Keratinocyte (primary cell): ENCODE measurements around the gene PTCSC3. TPM values are rescaled to one million over a fixed set of nuclear protein-coding genes. Genes with fewer than 3 reads are reported as not detected.

ENCODE experiments used
- DNase-seq: peaks from one replicate; pipeline ENCODE4 v3.0.0-alpha.2; 2011; ENCODE audit warnings: low read depth, missing footprints, low spot score
- FAIRE-seq: peaks from 2 replicates; lab custom pipeline; 2011; peaks lifted over from hg19 to GRCh38; lab: Jason Lieb, UNC
- H2AFZ ChIP-seq: 2 replicates; pipeline ENCODE4 v1.6.0; 2012; ENCODE audit warnings: low read length, control low read depth, inconsistent platforms; ENCODE audit not compliant: control insufficient read depth
- H3K27ac ChIP-seq: 2 replicates; pipeline ENCODE4 v1.5.1; 2011; ENCODE audit warnings: low read length; ENCODE audit not compliant: control insufficient read depth, insufficient read depth
- H3K27me3 ChIP-seq: 3 replicates; pipeline ENCODE4 v1.6.0; 2011; ENCODE audit warnings: low read length; ENCODE audit not compliant: control insufficient read depth, insufficient read depth; ENCODE audit errors: extremely low read depth
- H3K36me3 ChIP-seq, 2 experiments: 2 replicates in 1 of 2; 3 replicates in 1 of 2; pipeline ENCODE4 v1.5.1; 2011; ENCODE audit warnings: low read length in 2 of 2, mild to moderate bottlenecking in 1 of 2; ENCODE audit not compliant: control insufficient read depth in 2 of 2, insufficient read depth in 2 of 2; ENCODE audit errors: extremely low read depth in 1 of 2
- H3K4me1 ChIP-seq: 3 replicates; pipeline ENCODE4 v1.5.1; 2011; ENCODE audit warnings: low read length; ENCODE audit not compliant: control insufficient read depth, insufficient read depth; ENCODE audit errors: extremely low read depth
- H3K4me2 ChIP-seq: 3 replicates; pipeline ENCODE4 v1.6.0; 2011; ENCODE audit warnings: low read depth, low read length; ENCODE audit not compliant: control insufficient read depth, insufficient read depth; ENCODE audit errors: extremely low read depth
- H3K4me3 ChIP-seq, 3 experiments: fragments of 200-600 bp in 1 of 3; sonication (generic) in 1 of 3; 2 replicates in 2 of 3; 3 replicates in 1 of 3; pipeline ENCODE4 v1.5.1; 2011 to 2016; ENCODE audit warnings: low read length in 3 of 3, mild to moderate bottlenecking in 3 of 3, control low read depth in 2 of 3, inconsistent platforms in 1 of 3, low read depth in 1 of 3, mixed read lengths in 1 of 3, mixed run types in 1 of 3, moderate library complexity in 1 of 3; ENCODE audit not compliant: control insufficient read depth in 2 of 3, insufficient read depth in 2 of 3; ENCODE audit errors: extremely low read depth in 1 of 3
- H3K79me2 ChIP-seq: 2 replicates; pipeline ENCODE4 v1.6.0; 2012; ENCODE audit warnings: low read length; ENCODE audit not compliant: control insufficient read depth, insufficient read depth
- H3K9ac ChIP-seq: 3 replicates; pipeline ENCODE4 v1.6.0; 2011; ENCODE audit warnings: low read length; ENCODE audit not compliant: control insufficient read depth, insufficient read depth; ENCODE audit errors: extremely low read depth
- H3K9me1 ChIP-seq: 3 replicates; pipeline ENCODE4 v1.6.0; 2011; ENCODE audit warnings: low read length; ENCODE audit not compliant: control insufficient read depth, insufficient read depth; ENCODE audit errors: extremely low read depth
- H3K9me3 ChIP-seq: 2 replicates; pipeline ENCODE4 v1.5.1; 2012; ENCODE audit warnings: low read depth, low read length; ENCODE audit not compliant: control insufficient read depth
- H4K20me1 ChIP-seq: 3 replicates; pipeline ENCODE4 v1.6.0; 2011; ENCODE audit warnings: low read length; ENCODE audit not compliant: control insufficient read depth, insufficient read depth; ENCODE audit errors: extremely low read depth
- EZH2 ChIP-seq: IDR thresholded peaks from one replicate; pipeline ENCODE4 v1.6.1; 2012; ENCODE audit warnings: inconsistent platforms, mild to moderate bottlenecking, low read length, moderate library complexity
- dilution Hi-C: fragments of 300-500 bp; cut with MboI; formaldehyde crosslinking; loops from one replicate; pipeline ENCODE4 v1.7.0; 2020; ENCODE audit warnings: low sequenced_read_pairs; ENCODE audit not compliant: extremely low pct_ligation_motif_present
- polyA plus RNA-seq, 5 experiments: library from polyadenylated mRNA; depleted of rRNA in 3 of 5; stranded (reverse) in 3 of 5; stranded (forward) in 1 of 5; unstranded in 1 of 5; fragments of >200 nt; gene quantifications; 1 replicate in 1 of 5; 2 replicates in 3 of 5; 3 replicates in 1 of 5; pipeline versions ENCODE4 v1.2.1 to v1.2.3, GENCODE V29; 2011 to 2012; ENCODE audit warnings: missing spikeins in 2 of 5, low read depth in 1 of 5, low replicate concordance in 1 of 5
- TF ChIP-seq, protein P1 (sequence below), 3 experiments: IDR thresholded peaks in 1 of 3; conservative IDR thresholded peaks in 1 of 3; optimal IDR thresholded peaks in 1 of 3; 2 replicates in 2 of 3; 3 replicates in 1 of 3; pipeline versions ENCODE3 to v1.5.1; 2011; ENCODE audit warnings: low read length in 3 of 3, mild to moderate bottlenecking in 3 of 3, moderate library complexity in 2 of 3, control low read depth in 1 of 3, inconsistent platforms in 1 of 3; ENCODE audit not compliant: insufficient read depth in 2 of 3; ENCODE audit errors: extremely low read depth in 1 of 3

The PTCSC3 gene
- polyA plus RNA-seq, 1 donor (not counting 4 experiments of a cell fraction or from before 2014, with no cell fraction given): not detected

- FAIRE-seq: no peak
- H3K4me3 ChIP-seq: no peak overlapping the region
- no peaks in the 10 kb centered on the region for H3K4me1 ChIP-seq
- H3K36me3 ChIP-seq: no peaks in the 10 kb centered on the region
- no peak overlapping the region for H3K27ac ChIP-seq
- no peak overlapping the region for H2AFZ ChIP-seq
- no peaks in the 10 kb centered on the region for H3K9me1 ChIP-seq
- TF ChIP-seq, protein P1, sequence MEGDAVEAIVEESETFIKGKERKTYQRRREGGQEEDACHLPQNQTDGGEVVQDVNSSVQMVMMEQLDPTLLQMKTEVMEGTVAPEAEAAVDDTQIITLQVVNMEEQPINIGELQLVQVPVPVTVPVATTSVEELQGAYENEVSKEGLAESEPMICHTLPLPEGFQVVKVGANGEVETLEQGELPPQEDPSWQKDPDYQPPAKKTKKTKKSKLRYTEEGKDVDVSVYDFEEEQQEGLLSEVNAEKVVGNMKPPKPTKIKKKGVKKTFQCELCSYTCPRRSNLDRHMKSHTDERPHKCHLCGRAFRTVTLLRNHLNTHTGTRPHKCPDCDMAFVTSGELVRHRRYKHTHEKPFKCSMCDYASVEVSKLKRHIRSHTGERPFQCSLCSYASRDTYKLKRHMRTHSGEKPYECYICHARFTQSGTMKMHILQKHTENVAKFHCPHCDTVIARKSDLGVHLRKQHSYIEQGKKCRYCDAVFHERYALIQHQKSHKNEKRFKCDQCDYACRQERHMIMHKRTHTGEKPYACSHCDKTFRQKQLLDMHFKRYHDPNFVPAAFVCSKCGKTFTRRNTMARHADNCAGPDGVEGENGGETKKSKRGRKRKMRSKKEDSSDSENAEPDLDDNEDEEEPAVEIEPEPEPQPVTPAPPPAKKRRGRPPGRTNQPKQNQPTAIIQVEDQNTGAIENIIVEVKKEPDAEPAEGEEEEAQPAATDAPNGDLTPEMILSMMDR (optimal IDR thresholded peaks at IDR 0.05 in 1 of 3, IDR thresholded peaks at IDR 0.05 in 1 of 3, conservative IDR thresholded peaks at IDR 0.05 in 1 of 3; ENCODE audit: extremely low read depth in 1 of 3, insufficient read depth in 2 of 3, low read length in 3 of 3): no peak
- no peak for TF ChIP-seq EZH2
- no peaks in the 10 kb centered on the region for H3K79me2 ChIP-seq
- no peak overlapping the region for H3K4me2 ChIP-seq
- H3K9me3 ChIP-seq: no peaks in the 10 kb centered on the region
- DNase-seq: no peak
- no peaks in the 10 kb centered on the region for H3K27me3 ChIP-seq
- dilution Hi-C loops: no loop called here
- H3K9ac ChIP-seq: no peak overlapping the region
- H4K20me1 ChIP-seq: no peaks in the 10 kb centered on the region
Observed at GRCh38 chr14:36134038-36134437, 42.5 kb downstream of the PTCSC3 start.

- dilution Hi-C loops: no loop called here
- DNase-seq: no peak
Observed at GRCh38 chr14:36132826-36133225, 43.7 kb downstream of the PTCSC3 start.

More at GRCh38 chr14:36132826-36133225, 43.7 kb downstream of the PTCSC3 start:
- no peaks in the 10 kb centered on the region for H3K9me3 ChIP-seq
- H2AFZ ChIP-seq: no peak overlapping the region
- no peaks in the 10 kb centered on the region for H4K20me1 ChIP-seq
- no peak overlapping the region for H3K9ac ChIP-seq
- no peaks in the 10 kb centered on the region for H3K79me2 ChIP-seq
- no peak overlapping the region for H3K4me3 ChIP-seq
- H3K4me1 ChIP-seq: no peaks in the 10 kb centered on the region
- TF ChIP-seq, protein P1 (optimal IDR thresholded peaks at IDR 0.05 in 1 of 3, IDR thresholded peaks at IDR 0.05 in 1 of 3, conservative IDR thresholded peaks at IDR 0.05 in 1 of 3; ENCODE audit: extremely low read depth in 1 of 3, insufficient read depth in 2 of 3, low read length in 3 of 3): no peak
- TF ChIP-seq EZH2: no peak
- no peaks in the 10 kb centered on the region for H3K9me1 ChIP-seq
- no peak overlapping the region for H3K4me2 ChIP-seq
- H3K27ac ChIP-seq: no peak overlapping the region
- FAIRE-seq: no peak
- no peaks in the 10 kb centered on the region for H3K27me3 ChIP-seq
- H3K36me3 ChIP-seq: no peaks in the 10 kb centered on the region
